HEK293T (cell line): Measurements from ENCODE around the gene UBALD2.

Experiments used
- ARNT ChIP-seq: fragments of 450-650 bp; IDR thresholded peaks from 2 replicates; pipeline ENCODE4 v1.6.1; 2017; ENCODE audit warnings: mild to moderate bottlenecking
- BHLHE40 ChIP-seq: fragments of 450-650 bp; IDR thresholded peaks from 2 replicates; pipeline ENCODE4 v1.6.1; 2016; ENCODE audit warnings: mild to moderate bottlenecking, moderate library complexity, borderline replicate concordance
- ELF4 ChIP-seq: fragments of 450-650 bp; IDR thresholded peaks from 2 replicates; pipeline ENCODE4 v1.6.1; 2017; ENCODE audit warnings: antibody characterized with exemption
- FOXA1 ChIP-seq: fragments of 450-650 bp; IDR thresholded peaks from 2 replicates; pipeline ENCODE4 v1.6.1; 2016; ENCODE audit warnings: mild to moderate bottlenecking
- FOXK2 ChIP-seq: fragments of 450-650 bp; IDR thresholded peaks from 2 replicates; pipeline ENCODE4 v1.6.1; 2016; ENCODE audit warnings: mild to moderate bottlenecking
- FOXM1 ChIP-seq: fragments of 450-650 bp; IDR thresholded peaks from 2 replicates; pipeline ENCODE4 v1.6.1; 2017; ENCODE audit warnings: mild to moderate bottlenecking, borderline replicate concordance
- HDGF ChIP-seq: fragments of 450-650 bp; IDR thresholded peaks from 2 replicates; pipeline ENCODE4 v1.6.1; 2017; ENCODE audit warnings: antibody characterized with exemption, borderline replicate concordance
- L3MBTL2 ChIP-seq: fragments of 450-650 bp; conservative IDR thresholded peaks from 2 replicates; pipeline ENCODE4 v1.6.1; 2016; ENCODE audit warnings: mild to moderate bottlenecking
- LEF1 ChIP-seq: fragments of 450-650 bp; IDR thresholded peaks from 2 replicates; pipeline ENCODE4 v1.6.1; 2017; ENCODE audit warnings: mild to moderate bottlenecking, borderline replicate concordance
- NFRKB ChIP-seq: fragments of 450-650 bp; IDR thresholded peaks from 2 replicates; pipeline ENCODE4 v1.6.1; 2016; ENCODE audit warnings: mild to moderate bottlenecking, moderate library complexity
- ZNF384 ChIP-seq: fragments of 450-650 bp; IDR thresholded peaks from 2 replicates; pipeline ENCODE4 v1.6.1; 2016

- TF ChIP-seq HDGF (no peak), FOXM1 (no peak), ARNT (no peak), ELF4 (no peak), BHLHE40 (no peak), FOXA1 (no peak), ZNF384 (no peak), FOXK2 (no peak), NFRKB (no peak), L3MBTL2 (no peak), LEF1 (no peak)
Observed at GRCh38 chr17:76237859-76238313, 27.3 kb upstream of the UBALD2 start.
